ENCODE data around the gene PRELID1. TPM values are rescaled to one million over a fixed set of nuclear protein-coding genes. Genes with fewer than 3 reads are reported as not detected.

PRELID1 gene
- total RNA-seq, 1 donor, result 82.2 TPM

GRCh38 chr5:177346820-177347219 lies 43.2 kb downstream of the PRELID1 start:
- H3K36me3 ChIP-seq (ENCODE audit: insufficient read depth, low read length), result peaks cover 14% of the 10 kb centered on the region
- no peak overlapping the region for H3K4me2 ChIP-seq (ENCODE audit: insufficient read depth, low read length)
- no peak for DNase-seq (ENCODE audit: insufficient read length, low spot score, missing footprints)
- H3K79me2 ChIP-seq (ENCODE audit: insufficient read depth, low read length), result peaks cover 83% of the 10 kb centered on the region
- peaks cover 10% of the 10 kb centered on the region for H4K20me1 ChIP-seq (ENCODE audit: insufficient read depth, low read length)
- peaks cover 13% of the 10 kb centered on the region for H3K4me1 ChIP-seq (ENCODE audit: insufficient read depth, low read length)
- no peak overlapping the region for H3K27ac ChIP-seq (ENCODE audit: low read depth, low read length)
- H3K9me3 ChIP-seq (ENCODE audit: low read depth, low read length), result no peaks in the 10 kb centered on the region
- H2AFZ ChIP-seq (ENCODE audit: low read length), result no peak overlapping the region
- no peak for TF ChIP-seq CTCF (IDR thresholded peaks at IDR 0.05; ENCODE audit: extremely low read depth, low read depth, low read length)
- H3K4me3 ChIP-seq (ENCODE audit: insufficient read depth, low read length), result no peak overlapping the region
- H3K27me3 ChIP-seq (ENCODE audit: insufficient read depth, low read length), result no peaks in the 10 kb centered on the region

- H3K4me2 ChIP-seq (ENCODE audit: insufficient read depth, low read length), result no peak overlapping the region
- peaks cover 14% of the 10 kb centered on the region for H3K36me3 ChIP-seq (ENCODE audit: insufficient read depth, low read length)
Observed at GRCh38 chr5:177347699-177348098, 44.1 kb downstream of the PRELID1 start.

GRCh38 chr5:177349362-177349647 lies 45.7 kb downstream of the PRELID1 start:
- Histone ChIP-seq H3K27ac (ENCODE audit: low read depth, low read length) (no peak overlapping the region), H4K20me1 (ENCODE audit: insufficient read depth, low read length) (peaks cover 10% of the 10 kb centered on the region), H2AFZ (ENCODE audit: low read length) (no peak overlapping the region), H3K4me2 (ENCODE audit: insufficient read depth, low read length) (no peak overlapping the region), H3K4me3 (ENCODE audit: insufficient read depth, low read length) (no peak overlapping the region), H3K27me3 (ENCODE audit: insufficient read depth, low read length) (no peaks in the 10 kb centered on the region), H3K9me3 (ENCODE audit: low read depth, low read length) (no peaks in the 10 kb centered on the region), H3K36me3 (ENCODE audit: insufficient read depth, low read length) (peaks cover 6% of the 10 kb centered on the region), H3K4me1 (ENCODE audit: insufficient read depth, low read length) (peaks cover 15% of the 10 kb centered on the region), H3K79me2 (ENCODE audit: insufficient read depth, low read length) (peaks cover 65% of the 10 kb centered on the region)
- DNase-seq (ENCODE audit: insufficient read length, low spot score, missing footprints), result no peak
- TF ChIP-seq CTCF (IDR thresholded peaks at IDR 0.05; ENCODE audit: extremely low read depth, low read depth, low read length), result no peak

More at GRCh38 chr5:177347699-177348098, 44.1 kb downstream of the PRELID1 start:
- Histone ChIP-seq H3K4me1 (ENCODE audit: insufficient read depth, low read length) (peaks cover 15% of the 10 kb centered on the region), H3K79me2 (ENCODE audit: insufficient read depth, low read length) (peaks cover 77% of the 10 kb centered on the region), H3K27me3 (ENCODE audit: insufficient read depth, low read length) (no peaks in the 10 kb centered on the region), H3K4me3 (ENCODE audit: insufficient read depth, low read length) (no peak overlapping the region), H2AFZ (ENCODE audit: low read length) (no peak overlapping the region), H4K20me1 (ENCODE audit: insufficient read depth, low read length) (peaks cover 10% of the 10 kb centered on the region), H3K9me3 (ENCODE audit: low read depth, low read length) (no peaks in the 10 kb centered on the region), H3K27ac (ENCODE audit: low read depth, low read length) (no peak overlapping the region)
- no peak for TF ChIP-seq CTCF (IDR thresholded peaks at IDR 0.05; ENCODE audit: extremely low read depth, low read depth, low read length)
- no peak for DNase-seq (ENCODE audit: insufficient read length, low spot score, missing footprints)

- no peak overlapping the region for H3K4me3 ChIP-seq (ENCODE audit: insufficient read depth, low read length)
- no peak for TF ChIP-seq CTCF (IDR thresholded peaks at IDR 0.05; ENCODE audit: extremely low read depth, low read depth, low read length)
- H3K79me2 ChIP-seq (ENCODE audit: insufficient read depth, low read length), result peaks cover 62% of the 10 kb centered on the region
Observed at GRCh38 chr5:177349762-177350161, 46.2 kb downstream of the PRELID1 start.

More at GRCh38 chr5:177349762-177350161, 46.2 kb downstream of the PRELID1 start:
- H3K36me3 ChIP-seq (ENCODE audit: insufficient read depth, low read length), result peaks cover 6% of the 10 kb centered on the region
- no peaks in the 10 kb centered on the region for H3K9me3 ChIP-seq (ENCODE audit: low read depth, low read length)
- H3K27me3 ChIP-seq (ENCODE audit: insufficient read depth, low read length), result no peaks in the 10 kb centered on the region
- H3K4me1 ChIP-seq (ENCODE audit: insufficient read depth, low read length), result peaks cover 15% of the 10 kb centered on the region
- no peak overlapping the region for H2AFZ ChIP-seq (ENCODE audit: low read length)
- peak overlapping the region; percentile 86 for H3K4me2 ChIP-seq (ENCODE audit: insufficient read depth, low read length)
- peaks cover 10% of the 10 kb centered on the region for H4K20me1 ChIP-seq (ENCODE audit: insufficient read depth, low read length)
- no peak overlapping the region for H3K27ac ChIP-seq (ENCODE audit: low read depth, low read length)
- DNase-seq (ENCODE audit: insufficient read length, low spot score, missing footprints), result peak; percentile 39
